Nephron (organoid): ENCODE measurements around the gene RPUSD2.

ENCODE experiments used
- H3K27ac Mint-ChIP-seq, 3 experiments: 2 replicates each; pipeline ENCODE4 v1.8.0; 2020; ENCODE audit warnings: mixed read lengths in 3 of 3, mild to moderate bottlenecking in 2 of 3, moderate library complexity in 1 of 3
- H3K27me3 Mint-ChIP-seq: 2 replicates; pipeline ENCODE4 v1.8.0; 2021; ENCODE audit warnings: low read depth, mild to moderate bottlenecking, moderate library complexity, mixed read lengths
- H3K36me3 Mint-ChIP-seq: 2 replicates; pipeline ENCODE4 v1.8.0; 2020; ENCODE audit warnings: low read depth, mixed read lengths
- H3K4me1 Mint-ChIP-seq: 2 replicates; pipeline ENCODE4 v1.8.0; 2020; ENCODE audit warnings: mixed read lengths
- H3K4me3 Mint-ChIP-seq, 3 experiments: 2 replicates each; pipeline ENCODE4 v1.8.0; 2020; ENCODE audit warnings: mild to moderate bottlenecking in 3 of 3, mixed read lengths in 3 of 3, moderate library complexity in 2 of 3
- H3K9me3 Mint-ChIP-seq: 2 replicates; pipeline ENCODE4 v1.8.0; 2020; ENCODE audit warnings: mixed read lengths
- CTCF ChIP-seq, 3 experiments: fragments of 200-600 bp; sonication (generic); IDR thresholded peaks; one replicate each; pipeline ENCODE4 v1.5.0; 2021; ENCODE audit warnings: antibody characterized with exemption in 3 of 3; ENCODE audit not compliant: unreplicated experiment in 3 of 3

The RPUSD2 gene

GRCh38 chr15:40584191-40584590 is 15.1 kb downstream of the RPUSD2 start:
- Mint-ChIP-seq H3K36me3 (no peaks in the 10 kb centered on the region), H3K27me3 (no peaks in the 10 kb centered on the region), H3K4me3 (peak overlapping the region in 1 of 3 experiments; percentile 27), H3K9me3 (no peaks in the 10 kb centered on the region), H3K27ac (peak overlapping the region; percentile 57 to 68 (median 63)), H3K4me1 (peaks cover 11% of the 10 kb centered on the region)
- no peak for TF ChIP-seq CTCF (IDR thresholded peaks at IDR 0.05; ENCODE audit: unreplicated experiment in 3 of 3)

GRCh38 chr15:40590667-40591050 is 21.6 kb downstream of the RPUSD2 start:
- H3K4me1 Mint-ChIP-seq, result peaks cover 13% of the 10 kb centered on the region
- peak overlapping the region; percentile 69 to 80 (median 71) for H3K4me3 Mint-ChIP-seq
- H3K27ac Mint-ChIP-seq, result peak overlapping the region; percentile 6 to 85 (median 64)
- no peak for TF ChIP-seq CTCF (IDR thresholded peaks at IDR 0.05; ENCODE audit: unreplicated experiment in 3 of 3)
- H3K9me3 Mint-ChIP-seq, result no peaks in the 10 kb centered on the region
- peaks cover 4% of the 10 kb centered on the region for H3K27me3 Mint-ChIP-seq
- H3K36me3 Mint-ChIP-seq, result no peaks in the 10 kb centered on the region

- Mint-ChIP-seq H3K4me3 (peak overlapping the region in 1 of 3 experiments; percentile 40), H3K36me3 (no peaks in the 10 kb centered on the region), H3K4me1 (peaks cover 13% of the 10 kb centered on the region), H3K9me3 (no peaks in the 10 kb centered on the region), H3K27ac (peak overlapping the region; percentile 44 to 55 (median 49)), H3K27me3 (peaks cover 4% of the 10 kb centered on the region)
- no peak for TF ChIP-seq CTCF (IDR thresholded peaks at IDR 0.05; ENCODE audit: unreplicated experiment in 3 of 3)
Observed at GRCh38 chr15:40591389-40591788, 22.3 kb downstream of the RPUSD2 start.

GRCh38 chr15:40593165-40593564 is 24.1 kb downstream of the RPUSD2 start:
- Mint-ChIP-seq H3K36me3 (no peaks in the 10 kb centered on the region), H3K9me3 (no peaks in the 10 kb centered on the region), H3K4me3 (peak overlapping the region in 2 of 3 experiments; percentile 95 to 96), H3K27ac (no peak overlapping the region), H3K4me1 (peaks cover 13% of the 10 kb centered on the region), H3K27me3 (peaks cover 4% of the 10 kb centered on the region)
- TF ChIP-seq CTCF (IDR thresholded peaks at IDR 0.05; ENCODE audit: unreplicated experiment in 3 of 3), result no peak

- peaks cover 13% of the 10 kb centered on the region for H3K4me1 Mint-ChIP-seq
- H3K36me3 Mint-ChIP-seq, result no peaks in the 10 kb centered on the region
- H3K27ac Mint-ChIP-seq, result peak within 1 kb of the TSS; percentile 99
- no peak for TF ChIP-seq CTCF (IDR thresholded peaks at IDR 0.05; ENCODE audit: unreplicated experiment in 3 of 3)
- H3K4me3 Mint-ChIP-seq, result peak within 1 kb of the TSS; percentile 93 to 96 (median 95)
- no peaks in the 10 kb centered on the region for H3K9me3 Mint-ChIP-seq
- H3K27me3 Mint-ChIP-seq, result peaks cover 4% of the 10 kb centered on the region
Observed at GRCh38 chr15:40593588-40594428, 24.7 kb downstream of the RPUSD2 start, which contains the start of gene KNL1. Gene KNL1, plus strand, starts transcription at chr15:40594249. Its CDS starts 8,683 bp downstream, at chr15:40602932.
